Measurements from ENCODE around the gene RNFT2.
"Not testable (repeated sequence)": the region's sequence is repeated elsewhere in the genome, so short reads cannot be mapped to it uniquely, and the experiment has no call there.

DNA sequence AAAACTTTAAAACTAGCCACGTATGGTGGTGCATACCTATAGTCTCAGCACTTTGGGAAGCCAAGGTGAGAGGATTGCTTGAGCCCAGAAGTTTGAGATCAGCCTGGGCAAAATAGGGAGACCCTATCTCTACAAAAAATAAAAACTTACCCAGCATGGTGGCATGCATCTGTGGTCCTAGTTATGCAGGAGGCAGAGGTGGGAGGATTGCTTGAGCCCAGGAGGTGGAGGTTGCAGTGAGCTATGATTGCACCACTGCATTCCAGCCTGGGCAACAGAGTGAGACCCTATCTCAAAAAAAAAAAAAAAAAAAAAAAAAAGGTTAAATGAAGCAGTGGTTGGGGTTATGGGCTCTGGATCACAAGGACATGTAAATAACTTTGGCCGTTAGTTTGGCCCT is 4.7 kb downstream of the RNFT2 start:
- TF ChIP-seq, protein P1, sequence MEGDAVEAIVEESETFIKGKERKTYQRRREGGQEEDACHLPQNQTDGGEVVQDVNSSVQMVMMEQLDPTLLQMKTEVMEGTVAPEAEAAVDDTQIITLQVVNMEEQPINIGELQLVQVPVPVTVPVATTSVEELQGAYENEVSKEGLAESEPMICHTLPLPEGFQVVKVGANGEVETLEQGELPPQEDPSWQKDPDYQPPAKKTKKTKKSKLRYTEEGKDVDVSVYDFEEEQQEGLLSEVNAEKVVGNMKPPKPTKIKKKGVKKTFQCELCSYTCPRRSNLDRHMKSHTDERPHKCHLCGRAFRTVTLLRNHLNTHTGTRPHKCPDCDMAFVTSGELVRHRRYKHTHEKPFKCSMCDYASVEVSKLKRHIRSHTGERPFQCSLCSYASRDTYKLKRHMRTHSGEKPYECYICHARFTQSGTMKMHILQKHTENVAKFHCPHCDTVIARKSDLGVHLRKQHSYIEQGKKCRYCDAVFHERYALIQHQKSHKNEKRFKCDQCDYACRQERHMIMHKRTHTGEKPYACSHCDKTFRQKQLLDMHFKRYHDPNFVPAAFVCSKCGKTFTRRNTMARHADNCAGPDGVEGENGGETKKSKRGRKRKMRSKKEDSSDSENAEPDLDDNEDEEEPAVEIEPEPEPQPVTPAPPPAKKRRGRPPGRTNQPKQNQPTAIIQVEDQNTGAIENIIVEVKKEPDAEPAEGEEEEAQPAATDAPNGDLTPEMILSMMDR (IDR thresholded peaks at IDR 0.05), result not testable (repeated sequence)
- TF ChIP-seq POLR2AphosphoS5 (IDR thresholded peaks at IDR 0.05), result not testable (repeated sequence)

All from breast epithelium (tissue), 3 donors.